ENCODE results near the gene LRRC4C.

The LRRC4C gene

GRCh38 chr11:40280159-40281051 is 1179.0 kb downstream of the LRRC4C start:
- no peak for DNase-seq

- no peak for DNase-seq
These were observed 1182.5 kb downstream of the LRRC4C start for GRCh38 chr11:40276960-40277359.

GRCh38 chr11:40274017-40274416 is 1185.4 kb downstream of the LRRC4C start:
- DNase-seq: no peak

GRCh38 chr11:40273192-40273732 is 1186.2 kb downstream of the LRRC4C start:
- no peak for DNase-seq

- DNase-seq: no peak
These were observed 1188.1 kb downstream of the LRRC4C start for GRCh38 chr11:40271361-40271760.

- DNase-seq: no peak
These were observed 1189.6 kb downstream of the LRRC4C start for GRCh38 chr11:40269865-40270264.

GRCh38 chr11:40268551-40268950 is 1190.9 kb downstream of the LRRC4C start:
- no peak for DNase-seq

- no peak for DNase-seq
These were observed 1204.0 kb downstream of the LRRC4C start for GRCh38 chr11:40255457-40255856.

- DNase-seq: no peak
These were observed 1206.3 kb downstream of the LRRC4C start for GRCh38 chr11:40253166-40253565.

- DNase-seq: no peak
These were observed 1207.2 kb downstream of the LRRC4C start for GRCh38 chr11:40252236-40252635.

GRCh38 chr11:40246983-40247382 is 1212.5 kb downstream of the LRRC4C start:
- no peak for DNase-seq

- no peak for DNase-seq
These were observed 1217.9 kb downstream of the LRRC4C start for GRCh38 chr11:40241524-40242051.

- DNase-seq: no peak
These were observed 1219.2 kb downstream of the LRRC4C start for GRCh38 chr11:40240284-40240683.

GRCh38 chr11:40236526-40236925 is 1222.9 kb downstream of the LRRC4C start:
- no peak for DNase-seq

- no peak for DNase-seq
These were observed 1223.6 kb downstream of the LRRC4C start for GRCh38 chr11:40235841-40236240.

GRCh38 chr11:40230821-40231220 is 1228.6 kb downstream of the LRRC4C start:
- DNase-seq: no peak

GRCh38 chr11:40228662-40229061 is 1230.8 kb downstream of the LRRC4C start:
- no peak for DNase-seq

- DNase-seq: no peak
These were observed 1231.7 kb downstream of the LRRC4C start for GRCh38 chr11:40227730-40228129.

GRCh38 chr11:40226654-40227053 is 1232.8 kb downstream of the LRRC4C start:
- DNase-seq: no peak

GRCh38 chr11:40223596-40224330 is 1235.7 kb downstream of the LRRC4C start:
- no peak for DNase-seq

- DNase-seq: no peak
These were observed 1240.1 kb downstream of the LRRC4C start for GRCh38 chr11:40219401-40219800.

GRCh38 chr11:40215556-40215955 is 1243.9 kb downstream of the LRRC4C start:
- DNase-seq: no peak

- DNase-seq: no peak
These were observed 1252.0 kb downstream of the LRRC4C start for GRCh38 chr11:40207416-40207815.

- DNase-seq: no peak
These were observed 1255.2 kb downstream of the LRRC4C start for GRCh38 chr11:40204228-40204627.

Data from CD4-positive, alpha-beta T cell treated with Interleukin-10 for 1 hour (primary cell).